Right lobe of liver (tissue), 6 donors: ENCODE data around the gene VPS33A. TPM values are rescaled to one million over a fixed set of nuclear protein-coding genes. Genes with fewer than 3 reads are reported as not detected.

Source experiments
- ATAC-seq, 4 donors: fragments of 200-7000 bp; cut with Tn5 transposase; one replicate each; pipeline ENCODE4 v1.9.1; 2020; ENCODE audit warnings: mild to moderate bottlenecking in 4 of 4, moderate library complexity in 4 of 4
- DNase-seq, 3 donors: peaks; one replicate each; pipeline ENCODE4 v3.0.0-alpha.2; 2020
- H3K27ac ChIP-seq, 3 donors: fragments of 200-600 bp; one replicate each; pipeline ENCODE4 v1.8.0; 2022
- H3K27me3 ChIP-seq, 2 donors: fragments of 200-600 bp; one replicate each; pipeline ENCODE4 v1.8.0; 2022
- H3K36me3 ChIP-seq, 4 donors: fragments of 200-600 bp; sonication (generic) in 1 of 4; one replicate each; pipeline versions ENCODE4 v1.5.1 to v1.8.0; 2017 to 2022; ENCODE audit warnings: control low read depth in 1 of 4
- H3K4me1 ChIP-seq, 4 donors: fragments of 200-600 bp; sonication (generic) in 1 of 4; one replicate each; pipeline versions ENCODE4 v1.5.1 to v1.8.0; 2017 to 2022; ENCODE audit warnings: control low read depth in 1 of 4
- H3K4me3 ChIP-seq, 3 donors: fragments of 200-600 bp; one replicate each; pipeline ENCODE4 v1.8.0; 2022
- H3K9me3 ChIP-seq, 4 donors: fragments of 200-600 bp; sonication (generic) in 1 of 4; one replicate each; pipeline versions ENCODE4 v1.5.1 to v1.8.0; 2017 to 2022; ENCODE audit warnings: control low read depth in 1 of 4
- POLR2A ChIP-seq: fragments of 450-650 bp; IDR thresholded peaks from one replicate; pipeline ENCODE4 v1.6.1; 2017; ENCODE audit warnings: antibody characterized with exemption, mild to moderate bottlenecking
- WGBS: methylation state at CpG from one replicate; pipeline ENCODE4 v1.1.6; 2018; ENCODE audit warnings: low coverage, low lambda C conversion rate; ENCODE audit not compliant: insufficient coverage; ENCODE audit errors: missing lambda C conversion rate; 5-methylcytosine and 5-hydroxymethylcytosine counted together
- intact Hi-C, 2 donors: fragments of 100-400 bp; cut with DNase I; formaldehyde crosslinking; loops; one replicate each; pipeline versions ENCODE4 v1.11.2 to v1.14.1; 2022
- total RNA-seq, 6 experiments: library from RNA; depleted of rRNA in 2 of 6; stranded (reverse); fragments of >200 nt in 2 of 6; fragmentation: NEBNext Ultra II Directional in 3 of 6; extraction: Animal tissue kit (Norgen Biotek cat#: 25700) in 3 of 6; gene quantifications; one replicate each; pipeline versions ENCODE4 v1.1.0 to v1.2.4, GENCODE V29; 2016 to 2023
- TF ChIP-seq, protein P1 (sequence below), 4 donors: fragments of 200-600 bp in 3 of 4; fragments of 450-650 bp in 1 of 4; IDR thresholded peaks; one replicate each; pipeline versions ENCODE4 v1.5.1 to v1.8.0; 2016 to 2022; ENCODE audit warnings: antibody characterized with exemption in 4 of 4, mild to moderate bottlenecking in 2 of 4
- donor health status: DM: no; HTN: yes; CAD: no.
- donor health status: DM: no; HTN: no; CAD: no.
- donor health status: DM: no; HTN: no; CAD: no.
- donor health status: DM: no; HTN: yes; CAD: no.
- donor health status: DM: no; HTN: yes; CAD: no.

VPS33A gene
- total RNA-seq, 6 experiments from 2014 or later: 8.5 to 14.7 (median 11.6) TPM

DNA sequence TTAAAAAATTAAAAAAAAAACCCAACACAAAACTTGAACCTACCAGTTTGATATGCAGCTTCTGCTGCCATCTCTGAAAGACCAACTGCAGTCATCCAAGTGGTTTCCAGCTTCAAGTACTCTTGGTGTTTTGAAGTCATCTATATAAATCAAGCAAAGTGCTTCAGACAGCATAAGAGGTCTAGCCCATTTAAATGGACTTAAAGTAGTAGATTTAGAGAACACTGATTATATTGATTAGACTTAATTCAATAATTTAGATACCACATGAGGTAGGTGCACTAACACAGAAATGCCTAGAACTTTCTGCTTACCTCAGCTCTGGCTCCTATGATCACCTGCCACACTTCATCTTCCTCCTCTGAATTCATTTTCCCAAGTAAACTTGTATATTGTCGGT, 49.8 kb downstream of the VPS33A start:
- Histone ChIP-seq H3K27me3 (no peaks in the 10 kb centered on the region), H3K36me3 (peaks cover 0 to 89% (median 38%) of the 10 kb centered on the region in 4 donors), H3K27ac (no peak overlapping the region), H3K4me1 (no peaks in the 10 kb centered on the region), H3K4me3 (no peak overlapping the region), H3K9me3 (no peaks in the 10 kb centered on the region)
- TF ChIP-seq, protein P1, sequence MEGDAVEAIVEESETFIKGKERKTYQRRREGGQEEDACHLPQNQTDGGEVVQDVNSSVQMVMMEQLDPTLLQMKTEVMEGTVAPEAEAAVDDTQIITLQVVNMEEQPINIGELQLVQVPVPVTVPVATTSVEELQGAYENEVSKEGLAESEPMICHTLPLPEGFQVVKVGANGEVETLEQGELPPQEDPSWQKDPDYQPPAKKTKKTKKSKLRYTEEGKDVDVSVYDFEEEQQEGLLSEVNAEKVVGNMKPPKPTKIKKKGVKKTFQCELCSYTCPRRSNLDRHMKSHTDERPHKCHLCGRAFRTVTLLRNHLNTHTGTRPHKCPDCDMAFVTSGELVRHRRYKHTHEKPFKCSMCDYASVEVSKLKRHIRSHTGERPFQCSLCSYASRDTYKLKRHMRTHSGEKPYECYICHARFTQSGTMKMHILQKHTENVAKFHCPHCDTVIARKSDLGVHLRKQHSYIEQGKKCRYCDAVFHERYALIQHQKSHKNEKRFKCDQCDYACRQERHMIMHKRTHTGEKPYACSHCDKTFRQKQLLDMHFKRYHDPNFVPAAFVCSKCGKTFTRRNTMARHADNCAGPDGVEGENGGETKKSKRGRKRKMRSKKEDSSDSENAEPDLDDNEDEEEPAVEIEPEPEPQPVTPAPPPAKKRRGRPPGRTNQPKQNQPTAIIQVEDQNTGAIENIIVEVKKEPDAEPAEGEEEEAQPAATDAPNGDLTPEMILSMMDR (IDR thresholded peaks at IDR 0.05): no peak
- no peak for TF ChIP-seq POLR2A
- intact Hi-C loops: no loop called here
- 100% methylated on average over 1 of the region's 1 CpG for WGBS
- ATAC-seq: no peak
- no peak for DNase-seq

DNA sequence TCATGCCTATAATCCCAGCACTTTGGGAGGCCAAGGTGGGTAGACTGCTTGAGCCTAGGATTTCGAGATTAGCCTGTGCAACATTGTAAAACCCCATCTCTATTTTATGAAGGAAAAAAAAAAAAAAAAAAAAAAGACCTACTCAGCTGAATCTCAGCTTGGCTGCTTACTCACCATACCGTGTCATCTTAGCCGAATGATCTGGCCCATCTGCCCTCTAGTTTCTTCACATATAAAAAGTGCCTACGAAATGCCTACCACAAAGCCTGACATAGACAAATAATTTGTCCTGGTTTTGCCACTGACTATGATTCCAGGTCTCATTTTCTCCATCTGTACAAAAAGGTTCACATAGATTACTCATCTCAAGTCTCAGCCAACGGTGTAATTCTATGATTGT, 50.5 kb downstream of the VPS33A start:
- Histone ChIP-seq H3K4me3 (no peak overlapping the region), H3K27ac (no peak overlapping the region), H3K36me3 (peaks cover 0 to 89% (median 38%) of the 10 kb centered on the region in 4 donors), H3K9me3 (no peaks in the 10 kb centered on the region), H3K27me3 (no peaks in the 10 kb centered on the region), H3K4me1 (no peaks in the 10 kb centered on the region)
- intact Hi-C loops: no loop called here
- 86% methylated on average over 5 of the region's 5 CpGs for WGBS
- DNase-seq: no peak
- no peak for ATAC-seq
- TF ChIP-seq, protein P1 (IDR thresholded peaks at IDR 0.05): no peak
- TF ChIP-seq POLR2A: no peak

DNA sequence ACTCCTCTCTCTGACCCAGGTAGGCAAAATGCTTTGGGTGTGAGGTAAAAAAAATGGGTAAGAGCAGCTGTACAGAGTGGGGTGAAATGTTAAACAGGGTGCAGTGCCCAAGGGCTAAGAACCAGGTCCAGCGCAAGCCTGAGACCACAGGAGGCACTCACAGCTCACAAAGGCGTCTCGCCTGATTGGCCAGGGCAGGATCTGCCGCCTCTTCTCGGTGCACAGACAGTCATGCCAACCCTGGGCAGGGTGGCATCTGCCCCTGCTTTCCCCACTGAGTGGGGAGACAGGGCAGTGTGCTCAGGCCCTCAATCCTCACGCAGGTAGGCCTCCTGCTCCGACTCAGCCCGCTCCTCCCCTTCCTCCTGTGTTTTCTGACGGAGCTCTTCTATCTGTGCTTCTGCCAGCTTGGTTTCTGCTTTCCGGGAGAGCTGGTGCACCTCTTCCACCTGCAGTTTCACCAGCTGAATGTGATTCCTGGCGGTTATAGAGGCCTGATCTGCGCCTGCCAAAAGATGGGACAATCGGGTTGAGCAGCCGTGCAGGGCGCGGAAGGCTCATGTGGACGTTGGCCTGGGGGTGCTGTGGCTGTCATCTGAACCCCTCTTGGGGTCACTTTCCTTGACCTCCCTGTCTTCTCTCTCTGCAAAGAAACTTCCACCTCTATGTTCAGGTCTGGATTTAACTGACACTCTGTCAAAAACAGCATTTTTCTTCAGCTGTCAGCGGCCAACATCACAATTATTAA, 58.0 kb downstream of the VPS33A start:
- Histone ChIP-seq H3K4me3 (no peak overlapping the region), H3K27me3 (peaks cover 0 to 2% of the 10 kb centered on the region in 2 donors), H3K27ac (no peak overlapping the region), H3K9me3 (no peaks in the 10 kb centered on the region), H3K36me3 (peaks cover 0 to 61% (median 20%) of the 10 kb centered on the region in 4 donors), H3K4me1 (peaks cover 0 to 9% (median 0%) of the 10 kb centered on the region in 4 donors)
- intact Hi-C loops: no loop called here
- no peak for TF ChIP-seq POLR2A
- TF ChIP-seq, protein P1 (IDR thresholded peaks at IDR 0.05): no peak
- WGBS: 64% methylated on average over 3 of the region's 18 CpGs
- no peak for DNase-seq
- no peak for ATAC-seq

DNA sequence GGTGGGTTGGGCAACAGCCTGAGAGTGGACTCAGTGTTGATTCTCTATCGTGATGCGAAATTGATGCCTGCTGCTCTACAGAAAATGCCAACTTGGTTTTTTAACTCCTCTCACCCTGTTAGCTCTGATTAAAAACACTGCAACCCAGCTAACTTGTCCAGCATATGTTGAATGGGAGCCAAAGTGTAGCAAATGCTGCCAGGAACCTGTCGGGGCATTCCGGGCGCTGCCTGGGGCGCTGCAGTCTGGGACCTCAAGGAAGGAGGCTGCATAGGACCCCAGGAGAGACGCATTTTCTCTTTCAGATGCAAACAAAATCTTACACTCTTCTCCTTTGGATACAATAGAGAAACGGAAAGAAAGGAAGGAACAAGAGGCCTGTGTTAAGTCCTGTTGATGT, 58.9 kb downstream of the VPS33A start:
- Histone ChIP-seq H3K9me3 (no peaks in the 10 kb centered on the region), H3K27ac (no peak overlapping the region), H3K27me3 (peaks cover 0 to 9% of the 10 kb centered on the region in 2 donors), H3K4me3 (no peak overlapping the region), H3K4me1 (peaks cover 0 to 16% (median 0%) of the 10 kb centered on the region in 4 donors), H3K36me3 (peaks cover 0 to 53% (median 15%) of the 10 kb centered on the region in 4 donors)
- DNase-seq (no peak), ATAC-seq (no peak)
- intact Hi-C loops: no loop called here
- TF ChIP-seq, protein P1 (IDR thresholded peaks at IDR 0.05): no peak
- no peak for TF ChIP-seq POLR2A
- 75% methylated on average over 7 of the region's 8 CpGs for WGBS
